GM15510 (cell line): ENCODE measurements around the gene CRNN.

Experiments
- POLR2A ChIP-seq: IDR thresholded peaks from 3 replicates; pipeline ENCODE4 v1.6.1; 2011; ENCODE audit warnings: borderline replicate concordance; ENCODE audit not compliant: insufficient read length; ENCODE audit errors: extremely low read depth

Gene CRNN

GRCh38 chr1:152441756-152442155 lies 27.7 kb upstream of the CRNN start:
- TF ChIP-seq POLR2A: no peak

- TF ChIP-seq POLR2A: no peak
These were observed 26.8 kb upstream of the CRNN start for GRCh38 chr1:152440635-152441471.

GRCh38 chr1:152436593-152437496 lies 22.8 kb upstream of the CRNN start:
- no peak for TF ChIP-seq POLR2A

- no peak for TF ChIP-seq POLR2A
These were observed 13.4 kb upstream of the CRNN start for GRCh38 chr1:152427458-152427857.

GRCh38 chr1:152426731-152427130 lies 12.7 kb upstream of the CRNN start:
- TF ChIP-seq POLR2A: no peak

GRCh38 chr1:152419917-152420316 lies 5.9 kb upstream of the CRNN start:
- no peak for TF ChIP-seq POLR2A

- TF ChIP-seq POLR2A: no peak
These were observed 1.6 kb upstream of the CRNN start for GRCh38 chr1:152415454-152416227.

GRCh38 chr1:152412756-152413155 lies 1.3 kb downstream of the CRNN start:
- no peak for TF ChIP-seq POLR2A

GRCh38 chr1:152411134-152411533 lies 2.9 kb downstream of the CRNN start:
- TF ChIP-seq POLR2A: no peak

GRCh38 chr1:152410599-152410998 lies 3.5 kb downstream of the CRNN start:
- no peak for TF ChIP-seq POLR2A

GRCh38 chr1:152410028-152410427 lies 4.0 kb downstream of the CRNN start:
- TF ChIP-seq POLR2A: no peak

- TF ChIP-seq POLR2A: no peak
These were observed 5.4 kb downstream of the CRNN start for GRCh38 chr1:152408664-152409063.

- no peak for TF ChIP-seq POLR2A
These were observed 15.0 kb downstream of the CRNN start for GRCh38 chr1:152398812-152399698.

- no peak for TF ChIP-seq POLR2A
These were observed 16.6 kb downstream of the CRNN start for GRCh38 chr1:152397474-152397873.

GRCh38 chr1:152394151-152394550 lies 19.9 kb downstream of the CRNN start:
- no peak for TF ChIP-seq POLR2A

- TF ChIP-seq POLR2A: no peak
These were observed 21.2 kb downstream of the CRNN start for GRCh38 chr1:152392909-152393308.
